Measurements from ENCODE around the gene NPR3. TPM values are rescaled to one million over a fixed set of nuclear protein-coding genes. Genes with fewer than 3 reads are reported as not detected.

The NPR3 gene
- polyA plus RNA-seq, 1 of the 3 experiments (the other 2 are of a cell fraction), result 35.8 TPM

- Histone ChIP-seq H3K27me3 (ENCODE audit: insufficient read depth) (no peaks in the 10 kb centered on the region), H3K4me1 (ENCODE audit: control insufficient read depth in 1 of 2, insufficient read depth in 2 of 2, low read depth in 1 of 2, low read length in 1 of 2) (peaks cover 6 to 26% of the 10 kb centered on the region in 2 experiments), H4K20me1 (ENCODE audit: insufficient read depth) (no peaks in the 10 kb centered on the region), H3K4me2 (no peak overlapping the region), H3F3A (replicated peaks; ENCODE audit: insufficient read depth) (peaks cover 30% of the 10 kb centered on the region), H3K9me2 (no peaks in the 10 kb centered on the region), H3K9me3 (no peaks in the 10 kb centered on the region), H3K36me3 (replicated peaks in 1 of 2; ENCODE audit: control insufficient read depth in 1 of 2, insufficient read depth in 2 of 2, low read length in 1 of 2) (no peaks in the 10 kb centered on the region), H3K79me2 (ENCODE audit: insufficient read depth) (no peaks in the 10 kb centered on the region), H3K4me3 (ENCODE audit: low read depth in 2 of 2, low read length in 1 of 2) (no peak overlapping the region), H3K9ac (no peak overlapping the region), H2AFZ (ENCODE audit: low read depth) (no peak overlapping the region), H3K27ac (ENCODE audit: low read depth in 2 of 2, low read length in 1 of 2) (peak overlapping the region in 1 of 2 experiments; percentile 13; a peak in 1 of 4 replicates)
- 34% methylated on average over 2 of the region's 2 CpGs for WGBS (ENCODE audit: low lambda C conversion rate)
- CTCF ChIA-PET, result no interaction called here
- POLR2A ChIA-PET, result no interaction called here
- no peak for DNase-seq
- TF ChIP-seq, protein P1, sequence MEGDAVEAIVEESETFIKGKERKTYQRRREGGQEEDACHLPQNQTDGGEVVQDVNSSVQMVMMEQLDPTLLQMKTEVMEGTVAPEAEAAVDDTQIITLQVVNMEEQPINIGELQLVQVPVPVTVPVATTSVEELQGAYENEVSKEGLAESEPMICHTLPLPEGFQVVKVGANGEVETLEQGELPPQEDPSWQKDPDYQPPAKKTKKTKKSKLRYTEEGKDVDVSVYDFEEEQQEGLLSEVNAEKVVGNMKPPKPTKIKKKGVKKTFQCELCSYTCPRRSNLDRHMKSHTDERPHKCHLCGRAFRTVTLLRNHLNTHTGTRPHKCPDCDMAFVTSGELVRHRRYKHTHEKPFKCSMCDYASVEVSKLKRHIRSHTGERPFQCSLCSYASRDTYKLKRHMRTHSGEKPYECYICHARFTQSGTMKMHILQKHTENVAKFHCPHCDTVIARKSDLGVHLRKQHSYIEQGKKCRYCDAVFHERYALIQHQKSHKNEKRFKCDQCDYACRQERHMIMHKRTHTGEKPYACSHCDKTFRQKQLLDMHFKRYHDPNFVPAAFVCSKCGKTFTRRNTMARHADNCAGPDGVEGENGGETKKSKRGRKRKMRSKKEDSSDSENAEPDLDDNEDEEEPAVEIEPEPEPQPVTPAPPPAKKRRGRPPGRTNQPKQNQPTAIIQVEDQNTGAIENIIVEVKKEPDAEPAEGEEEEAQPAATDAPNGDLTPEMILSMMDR (IDR thresholded peaks at IDR 0.05), result peak; percentile 40; the same call in 1 of the 2 replicates
- no peak for TF ChIP-seq RXRA (IDR thresholded peaks at IDR 0.05; ENCODE audit: borderline replicate concordance, low read depth)
Observed at GRCh38 chr5:32690153-32690552, 21.0 kb upstream of the NPR3 start.

DNA sequence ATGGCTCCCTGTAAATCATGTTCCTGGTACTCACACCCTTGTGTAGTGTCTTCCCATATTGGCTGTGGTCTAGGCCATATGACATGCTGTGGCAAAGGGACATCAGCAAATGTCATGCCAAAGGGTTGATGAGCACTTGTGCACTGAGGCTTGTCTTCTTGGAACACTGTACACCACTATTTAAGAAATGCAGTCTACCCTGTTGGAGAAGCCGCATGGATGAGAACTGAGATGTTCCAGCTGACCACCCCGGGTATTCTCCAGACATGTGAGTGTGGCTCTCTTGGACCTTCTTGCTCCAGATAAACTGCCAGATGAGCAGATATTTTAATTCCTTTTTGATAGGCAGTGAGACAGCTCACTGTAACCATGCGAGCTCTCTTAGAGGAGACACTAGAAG is 20.5 kb upstream of the NPR3 start:
- no peak for DNase-seq
- Histone ChIP-seq H3K9ac (no peak overlapping the region), H3F3A (replicated peaks; ENCODE audit: insufficient read depth) (peaks cover 30% of the 10 kb centered on the region), H3K4me1 (ENCODE audit: control insufficient read depth in 1 of 2, insufficient read depth in 2 of 2, low read depth in 1 of 2, low read length in 1 of 2) (peaks cover 6 to 26% of the 10 kb centered on the region in 2 experiments), H3K79me2 (ENCODE audit: insufficient read depth) (no peaks in the 10 kb centered on the region), H3K4me2 (no peak overlapping the region), H2AFZ (ENCODE audit: low read depth) (no peak overlapping the region), H3K36me3 (replicated peaks in 1 of 2; ENCODE audit: control insufficient read depth in 1 of 2, insufficient read depth in 2 of 2, low read length in 1 of 2) (no peaks in the 10 kb centered on the region), H3K27ac (ENCODE audit: low read depth in 2 of 2, low read length in 1 of 2) (peak overlapping the region in 1 of 2 experiments; percentile 89; a peak in 1 of 4 replicates), H3K9me3 (no peaks in the 10 kb centered on the region), H3K4me3 (ENCODE audit: low read depth in 2 of 2, low read length in 1 of 2) (no peak overlapping the region), H4K20me1 (ENCODE audit: insufficient read depth) (no peaks in the 10 kb centered on the region), H3K9me2 (no peaks in the 10 kb centered on the region), H3K27me3 (ENCODE audit: insufficient read depth) (no peaks in the 10 kb centered on the region)
- WGBS (ENCODE audit: low lambda C conversion rate), result 87% methylated on average over 3 of the region's 3 CpGs
- CTCF ChIA-PET, result no interaction called here
- POLR2A ChIA-PET, result no interaction called here
- TF ChIP-seq PBX3 (IDR thresholded peaks at IDR 0.05) (no peak), RFX5 (IDR thresholded peaks at IDR 0.05; ENCODE audit: low read length) (no peak), NRF1 (IDR thresholded peaks at IDR 0.05; ENCODE audit: low read depth, low read length) (no peak), SIN3A (IDR thresholded peaks at IDR 0.05; ENCODE audit: borderline replicate concordance, low read depth, low read length) (no peak), IRF3 (IDR thresholded peaks at IDR 0.05; ENCODE audit: low read depth, low read length) (no peak), YY1 (IDR thresholded peaks at IDR 0.05; ENCODE audit: low read depth) (no peak), RXRA (IDR thresholded peaks at IDR 0.05; ENCODE audit: borderline replicate concordance, low read depth) (no peak), TAF1 (IDR thresholded peaks at IDR 0.05; ENCODE audit: borderline replicate concordance, low read depth, low read length) (no peak)
- TF ChIP-seq, protein P1 (IDR thresholded peaks at IDR 0.05), result no peak
